Stimulated activated CD4-positive, alpha-beta T cell treated with anti-CD3 and anti-CD28 coated beads, Interleukin-15, amount 100 ng/mL, for 1 hour (primary cell): Measurements from ENCODE around the gene AIFM1.
"Not testable (repeated sequence)": the region's sequence is repeated elsewhere in the genome, so short reads cannot be mapped to it uniquely, and the experiment has no call there.

Experiments
- DNase-seq, 2 donors: peaks; one replicate each; pipeline ENCODE4 v3.0.0-alpha.2; 2020; ENCODE audit warnings: low read depth in 1 of 2, low spot score in 1 of 2

Gene AIFM1

DNA sequence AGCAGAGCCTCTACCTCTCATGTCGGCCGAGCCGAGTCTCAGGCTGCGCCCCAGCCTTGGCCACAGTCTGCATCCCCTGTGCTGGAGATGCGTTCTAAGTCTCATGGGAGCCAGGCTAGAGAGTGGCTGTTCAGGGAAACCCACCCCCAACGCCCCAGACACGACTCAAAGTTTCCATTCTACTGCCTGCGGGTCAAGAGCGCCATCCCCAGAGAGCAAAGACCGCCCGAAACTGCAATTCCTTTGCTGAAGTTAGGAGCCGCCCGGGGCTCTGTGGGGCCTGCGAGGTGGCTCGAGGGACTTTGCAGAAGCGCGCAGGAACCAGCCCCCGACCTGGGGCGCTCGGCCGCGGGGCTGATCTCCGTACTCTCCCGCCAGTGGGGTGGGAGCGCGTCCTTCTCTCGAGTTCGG, 45.3 kb downstream of the AIFM1 start:
- DNase-seq = no peak

DNA sequence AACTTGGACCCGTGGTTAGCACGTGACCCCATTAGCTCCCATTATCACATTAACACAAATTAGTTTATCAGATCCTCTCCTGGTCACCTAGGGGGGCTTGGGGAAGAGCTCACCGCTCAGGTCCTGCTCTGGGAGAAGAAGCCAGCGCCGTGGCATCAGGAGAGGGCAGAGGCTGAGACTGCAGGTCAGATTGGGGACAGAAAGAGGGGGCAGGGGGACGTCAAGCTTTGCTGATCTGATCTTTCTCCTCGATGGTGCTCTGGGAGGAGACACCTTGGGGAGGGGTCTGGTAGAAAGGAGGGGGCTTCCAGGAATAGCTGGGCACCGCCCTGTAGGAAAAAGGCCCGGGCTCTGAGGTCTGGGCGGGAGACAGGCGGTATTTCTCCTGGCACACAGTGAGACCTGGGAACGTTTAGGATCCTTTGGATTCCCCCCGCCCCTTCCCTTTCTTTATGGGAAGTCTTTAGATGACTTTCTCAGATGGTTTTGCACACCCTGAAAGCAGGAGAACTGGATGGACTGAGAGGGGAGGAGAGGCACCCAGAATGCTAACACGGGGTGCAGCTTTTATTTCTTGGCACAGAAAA, 46.2 kb downstream of the AIFM1 start:
- DNase-seq = no peak

DNA sequence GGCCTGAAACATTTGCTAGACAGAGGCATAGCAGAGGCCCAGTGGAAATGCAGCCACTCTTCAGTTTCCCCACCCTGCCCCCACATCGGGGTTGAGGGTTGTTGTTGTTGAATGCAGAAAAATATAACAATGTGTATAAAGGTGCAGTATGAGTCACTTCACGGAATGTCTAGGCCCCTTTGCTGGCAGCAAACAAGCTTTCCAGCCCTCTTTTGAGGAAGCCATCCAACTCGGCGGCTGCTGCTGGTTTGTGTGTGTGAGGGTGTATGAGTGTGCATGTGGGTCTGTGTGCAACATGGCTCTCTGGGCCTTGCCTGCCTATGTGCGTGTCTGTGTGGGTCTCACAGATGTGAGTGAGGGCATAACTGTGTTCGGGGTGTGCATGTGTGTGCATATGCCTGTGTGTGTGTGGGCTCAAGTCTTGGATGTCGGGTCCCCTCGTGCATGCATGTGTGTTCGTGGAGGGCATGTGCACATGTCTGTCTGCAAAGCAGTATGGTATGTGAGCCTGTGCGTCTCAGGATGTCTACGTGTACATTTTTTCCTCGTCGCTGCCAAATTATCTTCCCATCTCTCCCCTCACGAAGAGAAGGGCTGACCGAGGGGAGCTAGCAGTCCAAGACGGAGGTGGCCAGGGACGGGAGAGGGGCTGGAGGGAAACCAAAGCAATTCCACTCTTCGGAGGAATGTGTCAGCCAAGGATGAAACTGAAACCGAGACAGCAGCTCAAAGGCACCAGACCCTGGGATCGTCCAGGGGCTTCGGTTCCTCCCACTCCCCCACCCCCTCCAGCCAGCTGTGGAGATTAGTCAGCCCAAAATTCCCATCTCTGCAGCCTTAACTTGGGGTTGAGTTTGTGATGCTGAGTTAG, 47.0 kb downstream of the AIFM1 start:
- DNase-seq = no peak

DNA sequence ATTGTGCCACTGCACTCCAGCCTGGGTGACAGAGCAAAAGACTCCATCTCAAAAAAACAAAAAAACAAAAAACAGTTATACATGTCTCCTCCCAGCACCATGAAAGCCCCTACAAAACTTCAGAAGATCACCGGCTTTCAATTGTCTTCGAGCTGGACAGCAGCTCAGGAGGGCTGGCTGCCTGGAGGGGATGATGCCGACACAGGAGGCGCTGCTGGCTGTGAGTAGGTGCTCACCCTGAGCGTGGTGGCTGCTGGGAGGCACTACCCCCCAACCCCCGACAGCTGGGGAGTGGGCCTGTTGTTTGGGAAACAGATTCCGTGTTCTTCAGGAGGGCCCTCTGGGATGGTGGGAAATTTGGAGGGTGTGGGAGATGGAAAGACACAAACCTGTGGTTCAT, 48.5 kb downstream of the AIFM1 start:
- DNase-seq = no peak

DNA sequence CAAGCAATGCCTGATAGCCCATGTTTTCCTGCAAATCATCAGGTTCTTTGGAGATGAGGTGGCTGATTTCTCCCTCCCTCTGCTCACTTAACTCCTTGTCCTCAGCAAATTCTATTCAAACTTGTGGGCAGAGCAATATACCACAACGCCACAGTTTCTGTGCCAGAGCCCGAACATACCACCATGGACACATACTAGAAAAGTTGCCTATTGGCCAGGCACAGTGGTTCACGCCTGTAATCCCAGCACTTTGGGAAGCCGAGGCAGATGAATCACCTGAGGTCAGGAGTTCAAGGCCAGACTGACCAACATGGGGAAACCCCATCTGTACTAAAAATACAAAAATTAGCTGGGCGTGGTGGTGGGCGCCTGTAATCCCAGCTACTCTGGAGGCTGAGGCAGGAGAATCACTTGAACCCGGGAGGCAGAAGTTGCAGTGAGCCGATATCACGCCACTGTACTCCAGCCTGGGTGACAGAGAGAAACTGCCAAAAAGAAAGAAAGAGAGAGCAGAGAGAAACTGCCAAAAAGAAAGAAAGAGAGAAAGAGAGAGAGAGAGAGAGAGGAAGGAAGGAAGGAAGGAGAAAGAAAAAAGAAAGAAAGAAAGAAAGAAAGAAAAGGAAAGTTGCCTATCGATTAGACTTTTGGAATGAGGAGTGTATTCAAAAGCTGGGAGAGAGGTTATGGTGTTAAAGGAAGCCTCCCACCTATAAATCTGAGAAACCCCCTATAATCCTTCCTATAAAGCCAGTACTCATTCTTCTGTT, 50.3 kb downstream of the AIFM1 start:
- not testable (repeated sequence) for DNase-seq

DNA sequence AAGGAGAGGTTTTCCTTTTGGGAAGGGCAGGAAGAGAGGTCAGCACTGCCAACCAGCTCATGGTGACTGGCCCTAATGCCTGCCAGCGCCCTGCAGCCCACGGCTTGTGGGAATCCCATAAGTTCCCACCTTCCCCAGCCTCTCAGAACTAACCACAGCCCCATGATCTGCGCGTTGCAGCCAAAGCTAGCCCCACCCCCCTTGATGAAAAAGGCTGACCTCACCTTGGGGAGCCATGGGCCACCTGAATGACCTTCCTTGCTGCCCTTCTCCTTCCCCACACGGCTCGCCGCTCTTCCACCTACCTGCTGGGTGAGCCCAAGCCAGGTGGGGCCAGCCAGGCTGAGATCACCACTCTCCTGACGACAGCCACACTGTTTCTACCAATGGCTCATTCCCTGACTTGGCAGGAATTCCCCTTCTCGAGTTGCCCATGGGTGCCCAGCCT, 51.5 kb downstream of the AIFM1 start:
- DNase-seq = no peak

DNA sequence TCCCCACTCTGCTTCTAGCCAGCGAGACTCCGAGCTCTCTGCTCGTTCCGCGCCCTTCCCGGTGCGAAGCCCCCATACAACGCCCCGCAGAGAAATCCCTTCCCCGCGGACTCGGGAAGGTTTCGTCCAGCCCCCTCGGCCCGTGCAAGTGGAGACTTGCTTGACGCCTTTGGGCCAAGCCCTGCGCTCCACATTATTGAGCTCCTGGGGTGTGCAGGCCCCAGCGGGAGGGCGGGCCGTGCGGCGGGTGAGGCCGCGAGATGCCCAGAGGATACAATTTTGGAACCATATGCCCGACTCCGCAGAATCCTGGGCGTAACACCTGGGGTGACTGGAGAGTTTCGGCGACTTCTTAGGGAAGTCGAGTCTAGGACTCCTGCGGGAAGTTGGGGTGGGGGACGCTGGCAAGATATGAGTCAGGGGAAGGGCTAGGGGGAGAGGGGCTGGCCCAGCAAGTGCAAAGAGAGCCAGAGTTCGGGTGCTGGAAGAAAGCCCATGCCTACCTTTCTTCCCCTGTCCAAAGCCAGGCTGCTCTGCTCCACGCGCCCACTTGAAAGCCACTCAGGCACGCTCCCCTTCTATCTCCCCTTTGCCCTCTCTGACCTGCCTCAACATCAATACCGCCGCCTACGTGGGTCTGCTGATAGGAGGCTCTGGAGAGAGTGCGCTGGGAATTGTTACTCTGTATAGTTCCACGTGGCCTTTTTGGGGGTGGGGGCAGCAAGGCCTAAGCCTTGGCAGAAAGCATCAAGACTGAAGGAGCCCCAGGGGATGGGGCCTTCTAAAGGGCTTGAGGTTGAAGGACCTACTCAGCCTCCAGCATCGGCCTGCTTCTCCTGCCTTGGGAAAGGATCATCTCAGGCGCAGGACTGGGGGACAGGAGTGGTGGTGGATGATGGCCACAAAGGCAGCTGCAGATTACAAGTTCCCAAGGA, 54.2 kb downstream of the AIFM1 start:
- DNase-seq = no peak

DNA sequence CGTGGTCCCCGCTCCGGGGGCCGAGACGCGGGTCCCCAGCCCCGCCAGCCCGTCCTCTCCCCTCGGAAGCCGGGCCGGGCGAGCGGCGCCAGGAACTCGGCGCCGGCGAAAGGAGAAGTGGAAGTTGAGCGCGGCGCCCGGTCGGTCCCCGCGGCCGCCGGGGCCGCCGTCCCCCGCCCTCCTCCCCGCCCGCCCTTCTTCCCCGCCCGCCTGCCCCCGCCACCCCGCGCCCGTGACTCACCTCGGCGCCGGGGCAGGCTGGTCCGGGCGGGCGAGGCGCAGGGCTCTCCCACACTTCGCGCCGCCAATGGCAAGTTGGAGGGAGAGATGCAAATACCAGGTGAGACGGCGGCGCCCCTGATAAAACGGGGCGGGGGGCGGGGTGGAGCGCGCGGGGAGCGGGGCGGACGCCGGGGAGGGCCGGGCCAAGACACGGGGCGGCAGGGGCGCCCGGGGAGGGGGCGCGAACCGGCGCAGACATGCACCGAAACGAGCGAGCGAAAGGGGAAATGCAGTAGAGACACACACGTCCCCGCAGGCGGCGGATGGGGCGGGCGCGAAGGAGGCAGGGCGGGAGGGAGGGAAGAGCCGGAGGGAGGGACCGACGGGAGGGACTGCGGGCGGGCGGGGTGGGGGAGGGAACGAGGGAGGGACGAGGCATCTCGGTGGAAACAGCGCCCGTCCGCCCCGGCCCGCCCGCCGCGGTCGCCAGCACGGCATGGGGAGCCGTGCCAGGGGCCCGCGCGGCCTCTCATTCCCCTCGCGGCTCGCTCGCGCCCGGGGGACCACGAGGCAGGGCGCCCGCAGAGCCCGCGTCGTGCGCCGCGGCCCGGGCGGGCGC, 55.0 kb downstream of the AIFM1 start, which contains the start of gene ELF4:
Gene ELF4, minus strand, starts transcription at position 119 of the 841 bp plus-strand sequence. CDS start 29,167 bp downstream, outside the sequence.
- peak in 1 of 2 donors; percentile 42 for DNase-seq

DNA sequence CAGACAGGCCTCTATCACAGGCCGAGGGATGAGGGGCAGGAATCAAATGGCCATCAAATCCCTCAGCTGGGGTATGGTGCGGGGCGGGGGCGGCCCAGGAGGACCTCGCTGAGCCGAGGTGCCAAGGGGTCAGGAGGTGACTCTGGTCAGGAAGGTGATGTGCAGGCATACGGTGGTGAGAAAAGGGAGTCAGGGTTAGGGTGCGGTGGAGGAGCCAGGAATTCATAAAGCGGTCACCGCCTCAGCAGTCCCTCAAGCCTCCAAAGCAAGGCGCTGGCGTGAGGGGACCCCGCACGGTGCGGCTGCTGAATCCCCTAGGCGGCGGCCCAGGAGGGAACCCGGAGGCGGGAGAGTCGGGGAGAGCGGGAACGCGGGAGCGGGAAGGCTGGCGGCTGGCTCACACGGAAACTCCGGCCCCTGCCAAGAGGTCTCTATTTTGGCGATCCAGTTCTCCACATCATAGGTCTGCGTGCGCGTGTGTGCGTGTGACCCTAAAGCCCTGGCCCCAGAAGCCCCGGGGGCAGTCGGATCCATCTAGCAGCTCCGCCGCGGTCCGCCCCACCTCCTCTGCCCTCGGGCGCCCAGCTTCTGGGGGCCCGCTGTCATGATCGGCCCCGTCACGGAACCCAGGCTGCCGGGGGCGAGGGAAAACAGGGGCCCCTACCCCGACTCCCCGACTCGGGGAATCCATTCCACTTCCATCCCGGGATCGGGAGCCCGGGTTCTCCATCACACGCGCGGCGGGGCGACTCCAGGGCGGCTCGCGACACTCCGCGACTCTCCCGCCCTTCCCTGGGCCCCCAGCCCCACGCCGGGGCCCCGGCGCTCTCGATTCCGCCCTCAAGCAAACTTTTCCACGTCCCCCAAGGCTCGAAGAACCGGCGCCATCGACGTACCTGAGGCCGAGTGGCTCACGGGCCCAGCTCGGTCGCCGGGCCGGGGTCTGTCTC, 55.9 kb downstream of the AIFM1 start:
- DNase-seq = no peak

DNA sequence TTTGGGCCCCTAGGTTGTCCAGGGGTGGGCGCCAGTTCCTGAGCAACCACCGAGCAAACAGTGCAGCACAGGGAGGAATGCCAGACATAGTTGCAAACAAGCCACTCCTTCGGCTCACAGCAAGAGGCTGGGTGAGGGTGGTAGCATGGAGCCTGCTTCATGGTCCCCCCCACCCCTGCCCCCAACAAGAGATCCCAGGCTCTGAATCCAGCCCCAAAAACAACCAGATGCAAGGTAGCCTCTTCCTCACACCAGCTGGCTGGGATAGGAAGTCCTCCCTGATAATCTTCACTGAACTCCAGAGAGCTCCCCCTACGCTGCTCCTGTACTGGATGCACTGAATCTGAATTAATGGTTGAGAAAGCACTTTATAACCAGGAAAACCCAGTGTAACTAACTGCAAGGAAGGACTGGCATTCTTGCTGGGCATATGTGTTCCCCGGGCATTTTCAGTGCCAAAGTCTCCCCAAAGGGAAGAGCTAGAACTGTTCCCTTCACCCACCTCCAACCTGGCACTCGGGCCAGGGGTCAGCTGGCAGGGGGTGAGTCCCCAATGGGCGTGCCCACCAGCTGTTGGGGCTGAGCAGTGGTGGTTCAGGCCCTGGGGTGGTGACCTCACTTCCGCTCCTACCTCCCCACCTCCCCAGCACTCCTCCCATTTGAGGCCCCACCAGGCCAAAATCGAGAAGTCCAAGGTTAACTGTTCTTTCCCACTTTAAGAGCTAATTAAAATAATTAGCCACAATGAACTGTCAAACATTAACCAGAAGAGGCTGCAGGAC, 56.8 kb downstream of the AIFM1 start:
- DNase-seq = no peak

DNA sequence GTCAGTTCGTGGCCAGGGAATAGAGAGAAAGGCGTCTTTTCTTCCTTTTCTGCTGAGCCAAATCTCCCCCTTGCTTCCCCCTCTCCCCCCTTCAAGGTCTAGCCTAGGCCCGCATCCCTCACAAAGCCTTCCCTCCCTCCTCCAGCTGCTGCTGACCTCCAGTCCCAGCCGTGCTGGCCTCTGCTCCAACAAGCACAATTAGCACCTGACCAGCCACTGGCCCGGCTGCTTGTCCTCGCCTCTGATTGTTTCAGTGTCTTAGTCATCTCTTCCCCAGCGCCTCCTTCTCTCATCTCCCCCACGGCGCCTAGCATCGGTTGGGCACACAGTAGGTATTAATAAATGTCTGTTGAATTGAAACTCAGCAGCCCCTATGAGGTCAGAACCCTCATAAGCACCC, 59.6 kb downstream of the AIFM1 start:
- DNase-seq = no peak

DNA sequence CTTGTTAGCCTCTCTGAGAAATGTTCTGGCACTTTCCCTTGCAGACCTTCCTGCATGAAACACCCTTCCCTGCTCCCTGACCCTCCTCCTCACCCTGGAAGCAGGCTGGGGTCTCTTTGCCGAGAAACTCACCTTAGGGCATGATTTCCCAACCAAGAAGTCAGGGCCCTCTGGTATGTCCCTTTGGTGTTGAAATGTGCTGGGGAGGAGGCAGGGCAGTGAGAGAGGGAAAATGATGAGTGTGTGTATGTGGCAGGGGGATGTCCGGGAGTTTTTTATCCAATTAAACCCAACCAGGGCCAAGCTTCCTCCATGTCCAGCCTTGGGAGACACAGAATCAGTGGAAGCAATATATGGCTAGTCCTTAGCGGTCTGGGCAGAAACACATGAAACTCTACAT, 60.4 kb downstream of the AIFM1 start:
- no peak for DNase-seq

DNA sequence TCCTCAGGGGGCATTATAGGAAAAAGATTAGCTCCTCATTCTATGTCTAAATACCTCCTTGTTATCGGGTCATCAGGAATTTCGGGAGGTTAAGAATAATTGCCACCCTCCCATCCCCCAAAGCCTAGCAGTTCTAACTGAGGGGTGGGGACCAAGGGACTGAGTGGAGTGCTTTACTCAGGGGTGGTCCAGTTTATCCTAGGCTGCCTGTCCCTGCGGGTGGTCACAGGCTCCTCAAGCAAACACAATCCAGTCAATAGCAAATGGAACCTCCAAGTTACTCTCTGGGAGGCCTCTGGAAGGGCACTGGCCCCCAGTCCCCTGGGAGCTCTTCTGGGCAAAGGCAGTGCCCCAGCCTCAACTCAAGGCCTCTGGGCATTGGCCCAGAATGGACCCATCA, 62.0 kb downstream of the AIFM1 start:
- no peak for DNase-seq

DNA sequence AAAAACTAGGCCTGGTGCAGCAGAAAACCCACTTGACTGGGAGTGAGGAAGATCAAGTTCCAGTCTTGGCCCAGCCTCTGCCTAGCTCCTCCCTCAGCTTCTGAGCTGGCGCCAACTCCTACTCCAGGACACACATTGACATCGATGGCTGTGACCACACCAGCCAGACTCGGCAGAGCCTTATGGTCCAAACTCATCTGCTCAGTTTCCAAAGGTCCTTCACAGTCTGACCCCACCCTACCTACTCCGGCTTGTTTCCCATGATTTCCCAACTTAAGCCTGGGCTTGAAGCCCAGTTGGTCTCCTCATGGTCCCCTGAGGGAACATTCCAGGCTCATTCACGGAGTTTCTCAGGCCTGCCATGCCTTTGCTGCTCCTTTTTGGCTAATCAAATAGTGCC, 65.5 kb downstream of the AIFM1 start:
- DNase-seq = no peak

DNA sequence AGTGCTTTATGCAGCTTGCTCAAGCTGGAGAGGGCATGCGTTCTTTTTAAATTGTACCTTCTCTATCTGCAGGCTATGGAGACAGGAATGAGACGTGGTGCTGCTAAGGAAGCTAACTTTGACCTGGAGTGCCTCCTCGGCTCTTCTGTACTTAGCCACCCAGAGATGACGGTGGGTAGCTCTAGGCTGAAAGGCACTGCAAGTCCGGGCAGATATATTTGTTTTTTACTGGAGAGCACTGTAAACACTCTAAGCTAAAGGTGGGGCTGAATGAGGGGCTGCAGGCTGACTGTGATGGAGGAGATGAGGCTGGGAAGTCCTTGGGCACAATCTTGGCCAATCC, 67.5 kb downstream of the AIFM1 start:
- DNase-seq = no peak

DNA sequence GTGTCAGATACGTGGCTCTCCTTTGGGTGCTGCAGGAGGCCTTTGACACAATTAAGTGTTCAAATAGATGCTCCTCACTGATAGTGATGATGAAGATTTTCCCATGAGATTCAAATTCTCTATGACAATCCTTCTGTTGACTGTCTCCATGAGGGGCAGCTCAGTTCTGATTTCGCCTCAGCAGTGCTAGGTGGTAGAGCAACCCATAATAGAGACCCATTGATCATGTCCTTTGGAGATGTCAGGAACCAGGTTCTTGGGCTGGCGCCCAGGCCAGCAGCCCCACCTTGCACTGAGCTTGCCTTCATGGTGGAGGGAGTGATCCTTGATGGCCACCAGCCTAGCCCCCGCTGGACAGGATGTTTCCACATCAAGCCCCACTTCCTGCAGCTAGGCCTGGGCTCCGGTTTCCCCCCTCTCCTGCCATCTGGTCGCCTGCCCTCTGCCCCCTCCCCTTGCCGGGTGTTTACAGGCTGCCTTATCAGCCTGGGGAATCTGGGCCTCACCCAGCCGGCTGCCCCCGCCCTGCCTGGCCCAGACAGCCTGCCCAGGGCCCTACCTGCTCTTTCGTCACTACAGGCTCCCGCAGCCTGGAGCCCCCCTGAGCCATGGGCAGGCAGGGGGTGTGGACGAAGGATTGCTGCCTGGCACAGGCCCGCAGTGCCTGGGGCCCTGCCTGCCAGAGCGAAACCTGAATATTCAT, 68.0 kb downstream of the AIFM1 start:
- DNase-seq = no peak

DNA sequence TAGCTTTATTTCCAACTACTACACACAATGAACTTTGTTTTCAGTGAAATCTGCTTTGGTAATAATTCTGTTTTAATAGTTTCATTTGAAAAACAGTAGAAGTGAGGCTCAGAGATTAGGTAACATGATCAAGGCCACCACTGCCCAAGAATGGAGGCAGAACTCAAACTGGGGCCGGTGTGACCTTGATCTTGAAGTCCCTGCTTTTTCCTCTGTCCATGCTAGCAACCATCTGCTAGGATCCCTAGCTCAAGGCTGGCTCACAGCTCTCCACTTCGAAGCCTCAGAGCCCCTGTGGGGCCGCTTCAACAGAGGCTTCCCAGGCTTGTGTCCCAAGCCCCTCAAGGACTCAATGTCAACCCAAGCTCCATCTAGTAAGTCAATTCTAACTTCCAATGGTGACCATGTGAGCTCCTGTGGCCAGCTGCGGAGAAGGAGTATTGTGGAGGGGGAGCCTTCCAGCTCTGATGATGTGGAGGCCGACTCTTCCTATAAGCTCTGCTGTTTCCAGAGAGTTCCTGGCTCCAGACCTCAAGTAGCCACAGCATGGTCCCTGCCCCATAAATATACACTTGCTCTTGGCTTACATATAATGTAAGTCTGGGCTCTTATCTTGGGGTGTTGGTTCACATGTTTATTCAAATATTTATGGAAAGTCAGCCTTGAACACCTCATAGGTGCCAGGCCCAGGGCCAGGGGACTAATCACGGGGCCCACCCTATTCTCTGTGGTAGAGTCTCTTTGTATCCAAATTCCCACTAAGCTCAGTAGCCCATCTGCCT, 70.2 kb downstream of the AIFM1 start:
- no peak for DNase-seq
